HG03025 (cell line): ENCODE results near the gene VPS36.
"Not testable (repeated sequence)": the region's sequence is repeated elsewhere in the genome, so short reads cannot be mapped to it uniquely, and the experiment has no call there.

ENCODE experiments used
- ATAC-seq: cut with Tn5 transposase; IDR thresholded peaks from one replicate; pipeline ENCODE4 v1.9.1; 2021; ENCODE audit warnings: mild to moderate bottlenecking, moderate library complexity; ENCODE audit not compliant: unreplicated experiment, low FRiP score

Gene VPS36

GRCh38 chr13:52447354-52447753 is 3.1 kb downstream of the VPS36 start:
- no peak for ATAC-seq

DNA sequence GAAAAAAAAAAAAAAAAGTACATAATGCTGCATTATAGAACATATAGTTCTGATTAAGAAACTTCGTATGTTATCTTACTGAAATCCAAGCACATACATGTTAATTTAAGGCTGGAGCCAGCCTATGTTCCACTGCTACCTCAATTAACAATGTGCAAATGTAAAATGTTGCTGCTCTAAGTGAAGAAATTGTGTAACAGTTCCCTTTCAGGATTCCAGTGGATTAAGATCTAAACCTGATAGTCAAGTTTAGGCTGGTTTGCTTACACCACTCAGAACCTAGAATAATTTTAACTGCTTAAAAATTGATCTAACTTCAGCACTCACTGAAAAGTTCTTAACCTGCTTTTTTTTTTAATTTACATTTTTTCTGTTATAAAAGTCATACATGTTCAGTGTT is 4.2 kb downstream of the VPS36 start:
- no peak for ATAC-seq

GRCh38 chr13:52432456-52432855 is 18.0 kb downstream of the VPS36 start:
- no peak for ATAC-seq

DNA sequence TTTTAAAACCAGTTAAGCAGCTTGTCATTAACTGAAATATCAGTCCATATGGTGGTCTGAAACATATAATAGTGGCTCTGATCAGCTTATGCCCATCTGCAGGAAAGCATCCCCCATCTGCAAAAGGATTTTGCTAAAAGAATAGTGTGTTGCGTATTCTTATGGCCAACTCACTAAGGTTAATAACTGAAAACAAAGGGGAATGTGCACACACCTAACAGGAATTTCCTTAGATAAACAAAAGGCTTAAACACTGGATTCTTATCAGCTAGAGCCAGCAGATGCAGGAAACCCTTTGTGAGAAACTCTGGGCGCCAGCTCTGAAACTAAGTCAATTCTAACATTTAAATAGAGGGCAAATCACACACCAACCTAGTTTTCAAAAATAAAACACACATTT is 22.1 kb downstream of the VPS36 start:
- ATAC-seq: no peak

- no peak for ATAC-seq
Measured at GRCh38 chr13:52421216-52421615, 29.2 kb downstream of the VPS36 start.

- ATAC-seq: no peak
Measured at GRCh38 chr13:52419080-52419479, 31.4 kb downstream of the VPS36 start.

- ATAC-seq: no peak
Measured at GRCh38 chr13:52414963-52415362, 35.5 kb downstream of the VPS36 start.

DNA sequence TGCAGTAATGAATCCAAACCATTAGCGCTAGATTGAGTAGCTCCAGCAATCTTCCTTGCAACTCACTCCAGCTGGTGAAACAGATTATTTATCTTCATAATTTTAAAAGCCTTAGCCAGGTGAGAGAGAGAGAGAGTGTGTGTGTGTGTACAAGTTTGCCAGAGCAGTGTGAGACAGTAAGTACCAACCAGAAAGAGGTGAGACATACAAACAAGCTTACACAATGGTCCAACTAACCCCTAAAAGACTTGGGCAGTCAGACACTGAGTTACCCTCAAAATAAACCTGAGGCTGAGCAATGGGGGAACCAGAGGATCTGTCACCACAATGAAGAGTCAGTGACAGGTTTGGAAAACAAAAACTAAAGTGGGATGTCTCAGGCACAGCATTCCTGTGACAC is 36.4 kb downstream of the VPS36 start:
- no peak for ATAC-seq

DNA sequence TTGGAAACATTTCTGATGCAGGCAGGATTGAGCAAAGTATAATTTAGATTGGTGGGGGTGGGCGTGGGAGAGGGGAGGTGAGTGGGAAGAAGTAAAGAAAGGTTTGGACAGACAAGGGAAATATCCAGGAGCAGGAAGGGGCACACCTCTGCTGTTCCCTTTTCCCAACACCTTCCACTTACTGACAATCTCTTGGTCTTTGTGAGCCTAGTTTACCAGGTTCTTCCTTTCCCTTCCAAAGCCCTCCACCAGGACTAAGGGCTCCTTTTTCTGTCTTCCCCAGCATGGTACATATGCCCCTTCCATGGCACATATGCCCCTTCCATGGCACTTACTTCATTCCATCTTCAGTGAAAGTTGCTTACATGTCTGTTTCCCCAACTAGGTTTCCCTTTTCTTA is 38.3 kb downstream of the VPS36 start:
- ATAC-seq: no peak

DNA sequence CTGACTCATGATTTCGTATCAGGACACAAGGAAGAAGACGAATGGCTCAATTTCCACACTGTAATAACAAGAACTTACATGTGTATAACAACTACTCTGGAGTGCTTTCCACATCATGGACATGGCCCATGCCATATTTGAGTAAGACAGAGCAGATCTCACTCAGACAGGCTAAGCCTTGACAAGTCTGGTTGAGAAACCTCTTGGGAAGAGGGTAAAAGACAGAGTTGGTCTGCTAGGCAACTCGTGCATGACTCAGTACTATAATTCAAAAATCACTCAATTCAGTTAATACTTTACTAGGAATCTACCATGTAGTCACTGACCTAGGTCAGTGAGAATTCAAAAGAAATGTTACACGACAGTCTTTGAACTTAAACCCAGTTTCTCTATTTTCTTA is 38.8 kb downstream of the VPS36 start:
- no peak for ATAC-seq

DNA sequence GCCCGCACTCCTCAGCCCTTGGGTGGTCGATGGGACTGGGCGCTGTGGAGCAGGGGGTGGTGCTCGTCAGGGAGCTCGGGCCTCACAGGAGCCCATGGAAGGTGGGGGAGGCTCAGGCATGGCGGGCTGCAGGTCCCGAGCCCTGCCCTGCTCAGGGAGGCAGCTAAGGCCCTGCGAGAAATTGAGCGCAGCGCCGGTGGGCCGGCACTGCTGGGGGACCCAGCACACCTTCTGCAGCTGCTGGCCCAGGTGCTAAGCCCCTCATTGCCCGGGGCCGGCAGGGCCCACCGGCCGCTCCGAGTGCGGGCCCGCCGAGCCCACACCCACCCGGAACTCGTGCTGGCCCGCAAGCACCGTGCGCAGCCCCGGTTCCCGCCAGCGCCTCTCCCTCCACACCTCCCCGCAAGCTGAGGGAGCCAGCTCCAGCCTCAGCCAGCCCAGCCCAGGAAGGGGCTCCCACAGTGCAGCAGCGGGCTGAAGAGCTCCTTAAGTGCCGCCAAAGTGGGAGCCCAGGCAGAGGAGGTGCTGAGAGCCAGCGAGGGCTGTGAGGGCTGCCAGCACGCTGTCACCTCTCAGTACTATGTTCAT is 42.3 kb downstream of the VPS36 start:
- ATAC-seq: not testable (repeated sequence)

- ATAC-seq: not testable (repeated sequence)
Measured at GRCh38 chr13:52407436-52407835, 43.0 kb downstream of the VPS36 start.

GRCh38 chr13:52406629-52407028 is 43.8 kb downstream of the VPS36 start:
- ATAC-seq: no peak

GRCh38 chr13:52405767-52406494 is 44.5 kb downstream of the VPS36 start, which contains the start of gene THSD1:
Gene THSD1 (minus strand): TSS chr13:52406172. CDS start chr13:52402600, 3,572 bp downstream.
- ATAC-seq: no peak

GRCh38 chr13:52405369-52405766 is 45.1 kb downstream of the VPS36 start:
- ATAC-seq: no peak

- ATAC-seq: no peak
Measured at GRCh38 chr13:52399708-52400107, 50.7 kb downstream of the VPS36 start.

GRCh38 chr13:52399046-52399445 is 51.4 kb downstream of the VPS36 start:
- ATAC-seq: no peak

DNA sequence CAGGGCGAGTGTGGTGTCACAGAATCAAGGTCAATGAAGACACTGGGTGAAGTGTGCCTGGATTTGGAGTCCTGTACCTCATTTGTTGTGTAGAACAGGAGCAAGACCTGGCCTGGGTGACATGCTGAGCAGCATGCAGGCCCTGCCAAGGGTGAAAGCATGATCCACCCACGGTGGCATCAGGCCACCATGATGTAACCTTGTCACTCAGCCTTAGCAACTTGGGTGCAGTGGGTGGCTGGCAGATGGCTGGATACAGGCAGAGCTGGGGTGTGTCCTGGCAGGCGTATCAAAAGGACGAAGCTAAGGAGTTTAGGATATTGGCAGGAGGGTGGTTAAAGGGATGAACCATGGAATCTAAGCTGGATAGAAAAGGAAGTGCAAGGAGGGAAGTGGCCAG is 54.7 kb downstream of the VPS36 start:
- no peak for ATAC-seq

DNA sequence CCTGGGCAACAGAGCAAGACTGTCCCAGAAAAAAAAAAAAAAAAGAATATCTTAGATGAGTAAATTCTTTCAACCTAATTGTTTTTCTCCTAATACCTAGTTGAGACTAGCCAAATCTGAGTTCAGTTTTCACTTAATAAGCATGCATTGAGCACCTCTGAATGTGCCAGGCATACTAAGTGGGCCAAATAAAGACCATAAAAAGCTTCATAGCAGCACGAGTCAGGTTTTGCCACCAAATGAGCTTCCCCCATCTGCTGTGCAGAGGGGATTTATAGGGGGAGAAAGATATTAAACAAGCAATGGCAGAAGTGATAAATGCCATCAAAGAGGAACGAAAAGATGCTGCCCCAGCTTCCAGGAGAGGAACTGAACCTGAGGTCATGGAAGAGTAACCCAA is 55.8 kb downstream of the VPS36 start:
- ATAC-seq: no peak

- ATAC-seq: no peak
Measured at GRCh38 chr13:52393572-52394357, 56.7 kb downstream of the VPS36 start.

- no peak for ATAC-seq
Measured at GRCh38 chr13:52387721-52388120, 62.7 kb downstream of the VPS36 start.

DNA sequence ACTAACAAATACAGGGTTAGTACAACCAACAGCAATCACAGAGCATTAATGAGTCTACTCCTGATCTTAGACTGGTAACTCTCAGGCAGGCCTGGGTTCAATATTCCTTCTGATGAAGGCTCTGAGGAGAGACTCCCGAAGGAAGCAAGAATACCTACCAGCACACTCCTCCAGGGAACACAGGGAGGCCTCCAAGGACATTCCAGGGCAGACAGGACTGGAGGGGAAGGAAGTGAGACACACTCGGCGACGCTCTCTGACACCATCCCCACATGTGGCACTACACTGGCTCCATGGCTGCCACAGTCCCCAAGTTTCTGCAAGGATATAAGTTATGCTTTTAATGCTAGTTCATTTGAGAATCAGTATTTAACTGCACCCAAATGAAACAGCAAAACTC is 64.6 kb downstream of the VPS36 start:
- ATAC-seq: no peak
